ENCODE measurements around the gene MTCL3.
A peak's percentile ranks its signal among the peaks of the same experiment; 100 is the strongest.

Gene MTCL3

GRCh38 chr6:127514773-127515227 is 4.3 kb downstream of the MTCL3 start:
- peak; percentile 38 for DNase-seq

DNA sequence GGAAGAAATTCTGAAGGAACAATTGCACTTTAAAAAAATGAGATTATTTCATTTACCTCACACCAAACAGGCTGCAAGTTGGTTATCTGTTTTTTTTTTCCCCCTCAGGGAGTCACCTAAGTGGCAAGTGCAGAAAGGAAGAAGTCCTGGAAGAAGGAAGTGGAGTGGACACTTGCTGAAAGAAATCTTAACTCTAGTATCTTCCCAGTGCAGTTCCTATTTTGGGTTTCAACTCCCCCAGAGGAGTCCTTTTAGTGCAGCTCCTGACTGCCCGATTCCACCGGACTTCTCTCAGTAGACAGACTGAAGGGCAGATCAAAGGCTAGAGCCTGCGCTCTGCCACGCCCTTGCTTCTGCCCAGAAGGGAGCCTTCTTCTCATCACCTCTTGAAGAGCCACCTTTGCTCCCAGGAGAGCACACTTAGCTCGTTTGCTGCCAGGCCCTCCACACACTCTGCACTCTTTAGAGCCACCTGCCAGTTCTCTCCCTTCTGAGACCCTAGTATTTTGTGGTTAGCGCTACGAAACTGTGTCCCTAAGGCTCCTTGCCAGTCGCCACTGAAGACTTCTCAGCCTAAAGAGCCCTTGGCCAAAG is 4.9 kb downstream of the MTCL3 start:
- DNase-seq = peak; percentile 28

GRCh38 chr6:127513425-127513824 is 5.7 kb downstream of the MTCL3 start:
- no peak for DNase-seq

DNA sequence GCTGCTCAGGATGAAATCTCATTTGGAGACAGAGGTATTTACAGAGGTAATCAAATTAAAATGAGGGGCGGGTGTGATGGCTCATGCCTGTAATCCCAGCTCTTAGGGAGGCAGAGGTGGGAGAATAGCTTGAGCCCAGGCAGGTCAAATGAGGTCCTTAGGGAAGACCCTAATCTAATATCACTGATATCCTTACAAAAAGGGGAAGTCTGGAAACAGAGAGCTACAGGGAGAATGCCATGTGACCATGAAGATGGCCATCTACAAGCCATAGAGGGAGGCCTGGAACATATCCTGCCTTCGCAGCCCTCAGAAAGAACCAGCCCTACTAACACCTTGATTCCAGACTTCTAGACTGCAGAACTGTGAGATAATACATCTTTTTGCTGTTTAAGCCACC is 8.3 kb downstream of the MTCL3 start:
- no peak for DNase-seq

DNA sequence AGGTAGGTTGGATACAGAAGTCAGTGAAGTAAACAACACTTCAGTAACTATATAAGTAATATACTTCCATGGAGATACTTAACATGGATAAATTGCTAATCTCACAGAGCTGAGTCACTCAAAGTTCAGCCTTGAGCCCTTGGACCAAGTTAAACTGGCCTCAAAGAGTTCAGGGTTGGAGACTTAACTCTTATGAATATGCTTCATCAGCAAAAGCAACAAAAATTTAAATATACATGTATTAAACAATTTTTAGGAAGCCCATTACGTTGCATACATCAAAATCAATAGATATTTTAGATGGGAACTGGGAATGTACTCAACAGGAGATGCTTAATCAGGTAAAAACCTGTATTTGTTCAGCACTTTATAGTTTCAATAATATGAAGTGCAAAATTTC is 12.2 kb downstream of the MTCL3 start:
- DNase-seq = no peak

DNA sequence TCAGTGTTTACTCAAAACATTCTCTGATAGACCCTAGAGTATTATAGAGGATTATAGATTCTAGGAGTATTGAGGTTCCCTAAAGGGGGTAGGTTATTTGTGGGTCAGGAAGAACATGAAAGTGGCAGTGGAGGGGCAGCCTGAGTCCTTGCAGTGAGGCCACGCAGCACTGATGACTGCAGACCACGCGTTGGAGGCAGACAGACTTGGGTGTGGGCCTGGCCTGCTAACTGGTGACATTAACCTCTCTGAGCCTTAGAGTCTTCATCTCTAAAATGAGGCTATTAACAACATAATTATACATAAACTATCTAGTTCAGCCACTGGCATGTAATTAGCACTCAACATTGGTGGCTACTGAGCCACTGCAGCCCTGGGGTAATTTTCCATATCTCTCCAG is 16.1 kb downstream of the MTCL3 start:
- no peak for DNase-seq

GRCh38 chr6:127497410-127497809 is 21.7 kb downstream of the MTCL3 start:
- no peak for DNase-seq

GRCh38 chr6:127496471-127496870 is 22.7 kb downstream of the MTCL3 start:
- peak; percentile 4 for DNase-seq

- no peak for DNase-seq
Observed at GRCh38 chr6:127494240-127494767, 24.8 kb downstream of the MTCL3 start.

- no peak for DNase-seq
Observed at GRCh38 chr6:127489248-127489647, 29.9 kb downstream of the MTCL3 start.

DNA sequence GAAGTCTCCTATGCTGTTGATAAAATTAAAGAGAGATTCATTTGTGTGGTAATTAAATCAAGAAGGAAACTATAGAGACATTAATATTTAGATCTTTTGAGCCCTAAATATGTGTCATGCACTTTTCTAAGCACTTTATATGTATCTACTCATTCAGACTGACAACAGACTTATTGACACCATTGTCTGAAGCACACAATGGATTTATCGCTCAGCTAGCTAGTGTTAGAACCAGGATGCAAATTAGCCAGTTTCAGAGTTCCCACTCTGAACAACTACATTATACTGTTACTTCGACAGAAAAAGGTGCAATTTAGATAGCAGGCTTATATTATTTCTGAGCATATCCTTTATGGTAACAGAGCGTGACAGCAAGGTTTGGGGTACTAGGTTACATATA is 32.2 kb downstream of the MTCL3 start:
- no peak for DNase-seq

DNA sequence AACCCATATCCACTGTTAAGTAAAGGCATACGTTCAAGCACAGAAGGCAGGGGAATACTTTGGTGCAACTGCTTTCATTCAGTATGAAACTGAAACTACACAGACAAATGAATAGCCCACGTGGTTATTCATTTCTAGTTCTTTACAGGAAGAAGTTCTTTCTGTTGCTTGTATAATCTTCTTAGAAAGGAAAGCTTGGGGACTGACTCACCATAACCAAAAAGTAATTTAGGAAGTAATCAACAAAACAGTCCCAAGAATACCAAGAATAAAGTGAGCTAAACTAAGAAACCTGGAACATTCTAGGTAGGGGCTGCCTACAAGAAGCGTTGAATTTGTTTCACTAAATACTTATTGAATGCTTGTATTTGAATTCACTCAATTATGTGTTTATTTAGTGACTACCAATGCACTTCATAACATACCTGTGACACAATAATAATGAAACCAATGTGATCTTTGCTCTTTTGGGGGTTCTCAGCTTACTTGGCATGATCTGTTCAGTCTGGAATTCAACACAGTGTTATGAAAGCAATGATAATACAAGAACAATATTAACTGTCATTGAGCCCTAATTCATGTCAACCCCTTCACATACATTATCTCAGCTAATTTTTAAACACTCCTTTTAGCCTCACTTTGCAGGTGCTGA is 34.8 kb downstream of the MTCL3 start:
- DNase-seq = peak; percentile 32

GRCh38 chr6:127483399-127484055 is 35.6 kb downstream of the MTCL3 start:
- no peak for DNase-seq

DNA sequence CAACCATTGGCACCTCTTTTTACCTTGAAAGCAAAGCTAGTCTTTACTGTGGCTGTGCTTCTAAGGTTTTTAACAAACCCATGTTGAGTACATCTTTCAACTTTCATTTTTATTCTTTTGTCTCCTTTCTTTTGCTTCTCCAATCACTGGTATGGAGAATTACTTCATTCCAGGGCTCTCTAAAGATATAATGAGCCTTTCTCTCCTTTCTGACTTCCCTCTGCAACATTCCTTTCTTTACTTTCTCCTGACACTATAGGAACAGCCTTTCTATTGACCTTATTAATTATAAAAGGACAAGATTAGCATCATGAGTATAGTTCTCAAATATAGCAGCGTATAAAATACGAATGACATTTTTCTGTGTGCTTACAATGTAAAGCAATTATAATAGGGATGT is 36.8 kb downstream of the MTCL3 start:
- no peak for DNase-seq

DNA sequence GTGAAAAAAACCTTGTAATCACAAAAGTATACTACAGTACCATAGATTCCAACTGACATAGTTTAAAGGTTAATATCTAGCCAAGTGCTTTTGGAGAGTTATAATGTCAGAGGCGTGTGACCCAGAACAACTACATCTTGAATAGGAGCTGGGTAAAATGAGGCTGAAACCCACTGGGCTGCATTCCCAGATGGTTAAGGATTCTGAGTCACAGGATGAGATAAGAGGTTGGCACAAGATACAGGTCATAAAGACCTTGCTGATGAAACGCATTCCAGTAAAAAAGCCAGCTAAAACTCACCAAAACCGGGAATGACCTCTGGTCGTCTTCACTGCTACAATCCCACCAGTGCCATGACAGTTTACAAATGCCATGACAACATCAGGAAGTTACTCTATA is 37.5 kb downstream of the MTCL3 start:
- peak; percentile 5 for DNase-seq

DNA sequence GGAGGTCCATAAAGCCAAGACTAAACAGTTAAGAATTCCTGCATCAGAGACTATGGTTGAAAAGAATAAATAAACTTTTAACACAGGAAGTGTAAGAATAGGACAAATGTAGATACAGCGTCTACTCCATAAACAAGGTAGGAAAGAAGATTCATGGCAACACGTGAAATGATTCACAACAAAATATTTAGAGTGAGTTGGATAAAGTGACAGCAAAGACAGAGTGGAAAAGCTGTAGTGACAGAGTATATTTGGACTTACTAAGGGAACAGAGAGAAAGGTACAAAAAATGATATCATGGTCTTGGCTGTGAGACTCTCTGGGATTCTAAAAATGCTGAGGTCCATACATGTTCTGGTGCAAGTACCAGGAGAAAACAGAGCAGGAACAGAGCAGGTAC is 38.0 kb downstream of the MTCL3 start:
- no peak for DNase-seq

GRCh38 chr6:127477658-127478057 is 41.5 kb downstream of the MTCL3 start:
- DNase-seq = no peak

DNA sequence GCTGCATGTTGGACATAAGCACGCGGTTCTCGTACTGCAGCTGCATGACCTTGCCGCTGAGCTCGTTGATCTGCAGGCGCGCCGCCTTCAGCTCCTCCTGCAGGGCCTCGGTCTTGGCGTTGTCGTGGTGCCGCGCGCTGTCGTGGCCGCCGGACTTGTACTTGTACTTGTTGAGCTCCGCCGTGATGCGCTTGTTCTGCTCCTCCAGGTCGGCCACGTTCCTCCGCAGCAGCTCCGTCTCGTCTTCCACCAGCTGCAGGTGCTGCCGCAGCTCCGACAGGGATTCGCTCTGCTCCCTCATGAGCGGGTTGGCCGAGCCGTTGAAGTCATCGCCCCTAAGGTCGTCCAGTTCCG is 43.3 kb downstream of the MTCL3 start:
- no peak for DNase-seq

DNA sequence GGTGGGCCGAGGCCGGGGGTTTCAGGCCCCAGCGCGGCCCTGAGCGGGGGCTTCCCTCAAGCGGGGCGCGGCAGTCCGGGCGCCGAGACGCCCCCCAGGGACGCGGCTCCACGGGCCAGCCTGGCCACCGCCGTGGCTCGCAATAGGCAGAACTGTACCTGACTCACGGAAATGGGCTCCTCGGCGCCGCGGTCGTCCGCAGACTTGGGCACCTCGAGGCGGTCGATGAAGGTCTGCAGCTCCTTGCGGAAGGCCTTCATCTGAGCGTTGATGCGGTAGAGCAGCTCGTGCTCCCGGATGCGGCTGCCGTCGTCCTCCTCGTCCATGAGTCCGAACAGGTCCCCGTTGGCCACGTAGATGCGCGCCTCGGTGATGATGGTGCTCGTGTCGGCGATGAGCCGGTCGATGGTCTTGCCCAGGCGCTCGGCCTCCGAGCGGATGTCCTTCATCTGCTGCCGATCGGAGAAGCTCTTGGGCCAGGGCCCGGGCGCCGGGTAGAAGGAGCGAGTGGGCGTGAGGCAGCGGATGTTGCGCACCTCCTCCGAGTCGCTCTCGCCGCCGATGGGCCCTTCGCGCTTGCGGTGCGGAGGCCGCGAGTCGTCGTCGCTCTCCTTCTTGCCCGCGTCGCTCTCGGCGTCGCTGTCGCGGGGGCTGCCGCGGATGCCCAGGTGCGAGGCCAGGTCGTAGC is 43.9 kb downstream of the MTCL3 start:
- DNase-seq = no peak

GRCh38 chr6:127471379-127472255 is 47.5 kb downstream of the MTCL3 start:
- no peak for DNase-seq

GRCh38 chr6:127468936-127469335 is 50.2 kb downstream of the MTCL3 start:
- DNase-seq = no peak

DNA sequence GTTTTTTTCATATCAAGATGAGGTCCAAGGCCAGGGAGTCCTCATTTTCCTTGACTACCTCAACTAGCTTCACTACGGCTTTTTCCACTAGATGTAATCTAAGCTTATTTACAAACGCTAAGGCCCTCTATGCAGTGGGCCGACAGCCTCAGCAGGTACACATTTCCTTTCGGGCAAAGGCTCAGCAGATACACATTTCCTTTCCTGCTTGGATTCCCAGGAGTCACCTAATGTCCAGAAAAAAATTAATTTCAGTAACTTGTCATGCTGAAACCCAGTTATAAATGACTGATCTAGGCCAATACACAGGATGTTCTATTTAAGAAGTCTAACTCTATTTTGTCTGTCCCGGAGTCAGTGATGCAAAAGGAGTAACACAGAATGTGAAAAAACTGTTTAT is 52.7 kb downstream of the MTCL3 start:
- no peak for DNase-seq

All from DMS53 (cell line).